PC-3 (cell line): Measurements from ENCODE around the gene KDM4B. TPM values are rescaled to one million over a fixed set of nuclear protein-coding genes. Genes with fewer than 3 reads are reported as not detected.

ENCODE experiments used
- ATAC-seq: fragments of 200-7000 bp; cut with Tn5 transposase; 2 replicates; pipeline ENCODE4 v1.9.1; 2020; ENCODE audit warnings: mild to moderate bottlenecking, moderate library complexity
- BruUV-seq: library from RNA; stranded (reverse); fragments of 400-500 nt; replicated peaks from 2 replicates; lab custom pipeline; 2021; lab: Mats Ljungman, UMichigan
- CTCF ChIA-PET: fragments of 300-600 bp; sonication (Branson Sonifier 250); formaldehyde crosslinking; loops from one replicate; lab custom pipeline; 2022; ENCODE audit warnings: antibody characterized with exemption; lab: Charles Lee
- POLR2A ChIA-PET: fragments of 300-600 bp; sonication (Branson Sonifier 250); formaldehyde crosslinking; loops from one replicate; lab custom pipeline; 2022; ENCODE audit warnings: antibody characterized with exemption; ENCODE audit not compliant: unreplicated experiment; lab: Charles Lee
- DNase-seq: peaks from one replicate; pipeline ENCODE4 v3.0.0-alpha.2; 2015
- H2AFZ ChIP-seq: fragments of 300-600 bp; sonication (generic); 2 replicates; pipeline ENCODE4 v1.6.0; 2016; ENCODE audit warnings: antibody characterized with exemption, low read length
- H3F3A ChIP-seq: fragments of 300-600 bp; sonication (generic); one replicate; pipeline ENCODE4 v1.6.0; 2017; ENCODE audit warnings: antibody characterized with exemption, low read length, control low read depth, mild to moderate bottlenecking; ENCODE audit not compliant: unreplicated experiment
- H3K27ac ChIP-seq: fragments of 300-600 bp; sonication (generic); 2 replicates; pipeline ENCODE4 v1.5.1; 2016; ENCODE audit warnings: mild to moderate bottlenecking, low read length
- H3K27me3 ChIP-seq: fragments of 300-600 bp; sonication (generic); 2 replicates; pipeline ENCODE4 v1.6.1; 2016; ENCODE audit warnings: low read length, mixed read lengths
- H3K36me3 ChIP-seq: fragments of 300-600 bp; sonication (generic); 2 replicates; pipeline ENCODE4 v1.6.1; 2016; ENCODE audit warnings: low read depth, mixed run types, low read length, mixed read lengths
- H3K4me1 ChIP-seq: fragments of 300-600 bp; sonication (generic); 2 replicates; pipeline ENCODE4 v1.5.1; 2016; ENCODE audit warnings: low read length; ENCODE audit not compliant: insufficient read depth
- H3K4me2 ChIP-seq: fragments of 300-600 bp; sonication (generic); 2 replicates; pipeline ENCODE4 v1.6.0; 2016; ENCODE audit warnings: low read length
- H3K4me3 ChIP-seq: fragments of 300-600 bp; sonication (generic); 2 replicates; pipeline ENCODE4 v1.5.1; 2016; ENCODE audit warnings: mild to moderate bottlenecking, low read length, mixed read lengths
- H3K79me2 ChIP-seq: fragments of 300-600 bp; sonication (generic); 2 replicates; pipeline ENCODE4 v1.6.1; 2017; ENCODE audit warnings: low read length, mixed read lengths
- H3K9ac ChIP-seq: fragments of 300-600 bp; sonication (generic); 2 replicates; pipeline ENCODE4 v1.6.0; 2016; ENCODE audit warnings: mild to moderate bottlenecking, low read length
- H3K9me2 ChIP-seq: fragments of 300-600 bp; sonication (generic); replicated peaks from 2 replicates; pipeline ENCODE4 v1.6.1; 2016; ENCODE audit warnings: mixed run types, low read length, mixed read lengths
- H3K9me3 ChIP-seq: fragments of 300-600 bp; sonication (generic); 2 replicates; pipeline ENCODE4 v1.6.1; 2016; ENCODE audit warnings: low read length, mixed read lengths
- H4K20me1 ChIP-seq: fragments of 300-600 bp; sonication (generic); 2 replicates; pipeline ENCODE4 v1.6.1; 2016; ENCODE audit warnings: low read length, mixed read lengths
- EZH2 ChIP-seq: fragments of 300-600 bp; sonication (generic); IDR thresholded peaks from one replicate; pipeline ENCODE4 v1.6.1; 2017; ENCODE audit warnings: antibody characterized with exemption, mild to moderate bottlenecking, low read length; ENCODE audit not compliant: unreplicated experiment
- EZH2phosphoT487 ChIP-seq: fragments of 300-600 bp; sonication (generic); IDR thresholded peaks from 2 replicates; pipeline ENCODE4 v1.6.1; 2018; ENCODE audit warnings: mild to moderate bottlenecking, antibody characterized with exemption, low read length, borderline replicate concordance
- intact Hi-C: fragments of 100-400 bp; cut with micrococcal nuclease; formaldehyde crosslinking; loops from 2 replicates; pipeline ENCODE4 v1.9.0; 2023
- total RNA-seq: library from RNA; depleted of rRNA; stranded (reverse); fragments of >200 nt; gene quantifications from 2 replicates; pipeline ENCODE4 v1.2.3, GENCODE V29; 2014
- TF ChIP-seq, protein P1 (sequence below): fragments of 300-600 bp; sonication (generic); conservative IDR thresholded peaks from 2 replicates; pipeline ENCODE4 v1.5.1; 2017; ENCODE audit warnings: antibody characterized with exemption, low read depth, mild to moderate bottlenecking, low read length

The KDM4B gene
- total RNA-seq, 1 experiment from 2014 or later: 19.8 TPM

DNA sequence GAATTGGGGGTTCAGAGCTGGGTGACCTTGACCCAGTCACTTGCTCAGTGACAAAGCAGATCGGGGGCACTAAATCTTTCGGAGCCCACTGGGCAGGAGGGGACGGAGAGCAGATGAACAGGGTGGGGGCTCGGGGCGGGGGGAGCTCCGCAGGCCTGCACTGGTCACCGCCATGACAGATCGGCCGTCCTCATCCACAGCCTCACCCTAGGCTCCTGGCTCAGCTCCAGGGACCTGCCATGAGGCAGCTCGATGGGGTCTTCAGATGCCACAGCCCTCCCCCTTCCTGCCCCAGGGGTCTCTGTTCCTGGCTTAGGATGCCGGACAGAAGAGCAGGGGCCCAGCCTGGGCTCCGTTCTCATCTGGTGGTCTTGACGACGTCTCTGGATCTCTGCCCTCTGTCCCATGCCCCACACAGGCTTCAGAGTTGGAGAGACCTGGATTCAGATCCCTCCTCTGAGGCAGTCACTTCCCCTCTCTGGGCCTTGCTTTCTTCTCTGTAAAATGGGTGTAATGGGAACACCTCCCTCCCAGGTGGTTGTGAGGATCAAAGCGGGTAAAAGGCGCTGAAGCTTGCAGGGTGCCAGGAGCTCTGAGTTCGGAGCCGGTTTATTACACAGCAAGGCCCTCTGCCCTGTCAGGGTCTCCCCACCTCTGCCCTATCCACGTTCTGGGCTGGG lies 3.0 kb downstream of the KDM4B start:
- no peaks in the 10 kb centered on the region for H3K27me3 ChIP-seq
- no peak overlapping the region for H2AFZ ChIP-seq
- ChIA-PET POLR2A (interaction anchor here (0.5 to 1.2 kb wide), 2 partner anchors 22 to 60 kb away, joined by 3 to 8 read pairs; no protein-coding TSS in a partner anchor), CTCF (interaction anchor here (0.9 to 1.6 kb wide), 3 partner anchors 54 to 59 kb away, joined by 4 to 7 read pairs (median 4); no protein-coding TSS in a partner anchor)
- DNase-seq: no peak
- H3K4me3 ChIP-seq: peak overlapping the region; percentile 84; the same call in 1 of the 2 replicates
- no peaks in the 10 kb centered on the region for H3K36me3 ChIP-seq
- H3K9me2 ChIP-seq: no peaks in the 10 kb centered on the region
- TF ChIP-seq EZH2phosphoT487: no peak
- TF ChIP-seq EZH2: no peak
- TF ChIP-seq, protein P1, sequence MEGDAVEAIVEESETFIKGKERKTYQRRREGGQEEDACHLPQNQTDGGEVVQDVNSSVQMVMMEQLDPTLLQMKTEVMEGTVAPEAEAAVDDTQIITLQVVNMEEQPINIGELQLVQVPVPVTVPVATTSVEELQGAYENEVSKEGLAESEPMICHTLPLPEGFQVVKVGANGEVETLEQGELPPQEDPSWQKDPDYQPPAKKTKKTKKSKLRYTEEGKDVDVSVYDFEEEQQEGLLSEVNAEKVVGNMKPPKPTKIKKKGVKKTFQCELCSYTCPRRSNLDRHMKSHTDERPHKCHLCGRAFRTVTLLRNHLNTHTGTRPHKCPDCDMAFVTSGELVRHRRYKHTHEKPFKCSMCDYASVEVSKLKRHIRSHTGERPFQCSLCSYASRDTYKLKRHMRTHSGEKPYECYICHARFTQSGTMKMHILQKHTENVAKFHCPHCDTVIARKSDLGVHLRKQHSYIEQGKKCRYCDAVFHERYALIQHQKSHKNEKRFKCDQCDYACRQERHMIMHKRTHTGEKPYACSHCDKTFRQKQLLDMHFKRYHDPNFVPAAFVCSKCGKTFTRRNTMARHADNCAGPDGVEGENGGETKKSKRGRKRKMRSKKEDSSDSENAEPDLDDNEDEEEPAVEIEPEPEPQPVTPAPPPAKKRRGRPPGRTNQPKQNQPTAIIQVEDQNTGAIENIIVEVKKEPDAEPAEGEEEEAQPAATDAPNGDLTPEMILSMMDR: no peak
- H3K4me2 ChIP-seq: peak overlapping the region; percentile 98
- peaks cover 48% of the 10 kb centered on the region for H3K4me1 ChIP-seq
- no peak for ATAC-seq
- no peak overlapping the region for H3K9ac ChIP-seq
- H3K79me2 ChIP-seq: peaks cover 76% of the 10 kb centered on the region
- intact Hi-C loops: loop anchor here (2.0 to 5.0 kb wide), 3 partner anchors 59 to 160 kb away; no protein-coding TSS in a partner anchor
- H4K20me1 ChIP-seq: peaks cover 41% of the 10 kb centered on the region
- H3K9me3 ChIP-seq: no peaks in the 10 kb centered on the region
- H3F3A ChIP-seq: peaks cover 8% of the 10 kb centered on the region
- peak overlapping the region; percentile 42; the same call in 1 of the 2 replicates for H3K27ac ChIP-seq
- no TSS peak for BruUV-seq

DNA sequence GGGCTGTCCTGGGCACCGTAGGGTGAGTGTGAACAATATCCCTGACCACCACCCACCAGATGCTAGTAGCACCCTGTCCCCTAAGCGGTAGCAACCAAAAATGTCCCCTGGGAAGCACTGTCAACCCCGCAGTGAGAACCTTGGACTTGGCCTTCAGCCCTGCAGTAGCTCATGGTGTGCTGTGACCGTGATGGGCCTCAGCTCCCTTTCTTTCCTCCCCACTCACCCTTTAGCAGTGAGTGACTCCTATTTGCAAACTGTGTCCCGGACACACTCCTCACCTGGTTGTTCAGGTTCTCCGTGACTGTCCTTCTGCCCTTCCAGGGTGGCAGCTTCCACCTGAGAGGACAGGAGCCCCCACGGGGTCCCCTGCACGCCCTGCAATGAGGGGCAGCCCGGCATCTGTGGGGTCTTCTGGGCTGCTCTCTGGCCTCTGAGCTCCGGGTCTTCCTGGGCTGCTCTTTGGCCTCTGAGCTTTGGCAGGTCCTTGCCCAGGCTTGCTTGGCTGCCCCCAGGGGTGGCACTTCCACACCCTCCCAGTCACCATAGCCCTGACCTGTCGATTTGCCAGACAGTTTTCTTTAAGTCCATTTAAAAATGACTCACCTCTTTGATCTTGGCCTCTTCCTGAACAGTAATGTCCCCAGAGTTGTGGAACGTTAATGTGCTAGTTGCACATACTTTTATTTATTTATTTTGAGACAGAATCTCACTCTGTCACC lies 3.8 kb downstream of the KDM4B start:
- Histone ChIP-seq H3K4me1 (peaks cover 55% of the 10 kb centered on the region), H3K4me2 (peak overlapping the region; percentile 98), H3F3A (peaks cover 1% of the 10 kb centered on the region), H3K36me3 (peaks cover 6% of the 10 kb centered on the region; the same call in 1 of the 2 replicates), H3K9me3 (no peaks in the 10 kb centered on the region), H3K9ac (no peak overlapping the region), H3K4me3 (peak overlapping the region; percentile 31; the same call in 1 of the 2 replicates), H2AFZ (no peak overlapping the region), H3K27ac (peak overlapping the region; percentile 42), H3K27me3 (no peaks in the 10 kb centered on the region), H3K79me2 (peaks cover 83% of the 10 kb centered on the region), H4K20me1 (peaks cover 45% of the 10 kb centered on the region), H3K9me2 (no peaks in the 10 kb centered on the region)
- intact Hi-C loops: loop anchor here (5.0 kb wide), 1 partner anchor 160 kb away; no protein-coding TSS in a partner anchor
- ChIA-PET POLR2A (interaction anchor here (0.5 to 1.2 kb wide), 2 partner anchors 23 to 61 kb away, joined by 3 to 8 read pairs; no protein-coding TSS in a partner anchor), CTCF (interaction anchor here (0.9 kb wide), 2 partner anchors 54 to 59 kb away, joined by 4 read pairs; no protein-coding TSS in a partner anchor)
- TF ChIP-seq EZH2phosphoT487 (no peak), EZH2 (no peak)
- TF ChIP-seq, protein P1: no peak
- no TSS peak for BruUV-seq
- ATAC-seq (peak; percentile 23), DNase-seq (peak; percentile 91)
